SK-N-SH treated with all-trans-retinoic acid at 6 μM for 48 hours (cell line): ENCODE results near the gene SMIM8.
"Not testable (repeated sequence)": the region's sequence is repeated elsewhere in the genome, so short reads cannot be mapped to it uniquely, and the experiment has no call there.

ENCODE experiments used
- ATAC-seq: fragments of 200-7000 bp; cut with Tn5 transposase; 3 replicates; pipeline ENCODE4 v1.9.1; 2020; ENCODE audit warnings: mild to moderate bottlenecking, moderate library complexity
- BACH2 ChIP-seq: fragments of 250-450 bp; sonication (Bioruptor Pico); IDR thresholded peaks from 2 replicates; pipeline ENCODE4 v1.9.0; 2021; ENCODE audit warnings: mild to moderate bottlenecking, borderline replicate concordance
- CREB5 ChIP-seq: fragments of 250-450 bp; sonication (Bioruptor Pico); IDR thresholded peaks from 2 replicates; pipeline ENCODE4 v1.5.1; 2020; ENCODE audit warnings: low read depth, mild to moderate bottlenecking, moderate library complexity
- CSDC2 ChIP-seq: fragments of 250-450 bp; sonication (Bioruptor Pico); IDR thresholded peaks from 2 replicates; pipeline ENCODE4 v1.5.0; 2020; ENCODE audit warnings: mild to moderate bottlenecking, moderate library complexity
- GLIS3 ChIP-seq: fragments of 250-450 bp; sonication (Bioruptor Pico); IDR thresholded peaks from 2 replicates; pipeline ENCODE4 v1.5.0; 2020; ENCODE audit warnings: mild to moderate bottlenecking, moderate library complexity
- ISL1 ChIP-seq: fragments of 250-450 bp; sonication (Bioruptor Pico); IDR thresholded peaks from 2 replicates; pipeline ENCODE4 v2.1.2; 2022; ENCODE audit warnings: mild to moderate bottlenecking, moderate library complexity
- OSR1 ChIP-seq: fragments of 250-450 bp; sonication (Bioruptor Pico); IDR thresholded peaks from 2 replicates; pipeline ENCODE4 v1.8.0; 2022; ENCODE audit warnings: moderate library complexity, mild to moderate bottlenecking, inconsistent platforms
- PATZ1 ChIP-seq: fragments of 250-450 bp; sonication (Bioruptor Pico); IDR thresholded peaks from 2 replicates; pipeline ENCODE4 v1.8.0; 2020; ENCODE audit warnings: mild to moderate bottlenecking, moderate library complexity, borderline replicate concordance
- PPARA ChIP-seq: fragments of 250-450 bp; sonication (Bioruptor Pico); IDR thresholded peaks from 2 replicates; pipeline ENCODE4 v1.5.0; 2020; ENCODE audit warnings: mild to moderate bottlenecking, borderline replicate concordance
- RARB ChIP-seq: fragments of 250-450 bp; sonication (Bioruptor Pico); IDR thresholded peaks from 2 replicates; pipeline ENCODE4 v1.8.0; 2021; ENCODE audit warnings: mild to moderate bottlenecking, moderate library complexity
- SNAI2 ChIP-seq: fragments of 250-450 bp; sonication (Bioruptor Pico); IDR thresholded peaks from 2 replicates; pipeline ENCODE4 v1.5.0; 2020; ENCODE audit warnings: mild to moderate bottlenecking, moderate library complexity
- TOX ChIP-seq: fragments of 250-450 bp; sonication (Bioruptor Pico); IDR thresholded peaks from 2 replicates; pipeline ENCODE4 v1.8.0; 2021; ENCODE audit warnings: mild to moderate bottlenecking, moderate library complexity, borderline replicate concordance
- ZC3H10 ChIP-seq: fragments of 250-450 bp; sonication (Bioruptor Pico); IDR thresholded peaks from 2 replicates; pipeline ENCODE4 v1.5.1; 2021; ENCODE audit warnings: mild to moderate bottlenecking, moderate library complexity
- ZFP3 ChIP-seq: fragments of 250-450 bp; sonication (Bioruptor Pico); IDR thresholded peaks from 2 replicates; pipeline ENCODE4 v1.5.0; 2020; ENCODE audit warnings: mild to moderate bottlenecking, moderate library complexity
- ZFP30 ChIP-seq: fragments of 450-650 bp; formaldehyde crosslinking; IDR thresholded peaks from 2 replicates; pipeline ENCODE4 v1.5.0; 2022; ENCODE audit warnings: mild to moderate bottlenecking, moderate library complexity
- ZNF70 ChIP-seq: fragments of 450-650 bp; formaldehyde crosslinking; IDR thresholded peaks from 2 replicates; pipeline ENCODE4 v1.5.0; 2020; ENCODE audit warnings: mild to moderate bottlenecking, moderate library complexity
- ZNF8 ChIP-seq: fragments of 450-650 bp; formaldehyde crosslinking; IDR thresholded peaks from 2 replicates; pipeline ENCODE4 v1.5.0; 2020; ENCODE audit warnings: mild to moderate bottlenecking, moderate library complexity
- TF ChIP-seq, protein P1 (sequence below): fragments of 250-450 bp; sonication (Bioruptor Pico); IDR thresholded peaks from 2 replicates; pipeline ENCODE4 v1.5.1; 2021; ENCODE audit warnings: mild to moderate bottlenecking, moderate library complexity
- TF ChIP-seq, protein P2 (sequence below): fragments of 250-450 bp; sonication (Bioruptor Pico); IDR thresholded peaks from 2 replicates; pipeline ENCODE4 v1.8.0; 2021; ENCODE audit warnings: low read depth, mild to moderate bottlenecking, moderate library complexity, borderline replicate concordance

SMIM8 gene

GRCh38 chr6:87291883-87292282, 30.5 kb upstream of the SMIM8 start:
- no peak for TF ChIP-seq ZNF70 (CRISPR knock-in tag)
- TF ChIP-seq ZFP3: no peak
- no peak for TF ChIP-seq CREB5 (CRISPR knock-in tag)
- no peak for TF ChIP-seq ISL1 (CRISPR knock-in tag)
- TF ChIP-seq SNAI2: no peak
- TF ChIP-seq PATZ1 (CRISPR knock-in tag): no peak
- TF ChIP-seq, all 23 proteins: peak for 0
- ATAC-seq: no peak

DNA sequence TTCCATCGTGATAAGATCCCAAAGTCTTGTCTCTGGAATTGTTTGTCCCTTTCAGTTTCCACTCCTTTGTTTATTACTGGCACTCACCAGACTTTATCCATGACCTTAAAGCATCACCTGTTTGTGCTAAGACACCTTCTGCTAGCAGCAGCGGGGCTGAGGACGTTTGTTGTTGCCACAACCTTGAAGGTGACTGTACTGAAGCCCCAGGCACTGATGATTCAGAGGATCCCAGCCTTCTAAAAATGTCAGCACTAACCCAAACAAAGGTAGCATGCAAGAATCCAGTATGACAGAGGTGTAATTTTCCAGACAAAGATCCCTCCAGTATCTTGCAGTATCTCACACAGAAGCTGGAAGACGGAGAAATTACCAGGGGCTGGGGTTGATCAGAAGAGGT, 28.9 kb upstream of the SMIM8 start:
- no peak for ATAC-seq
- TF ChIP-seq BACH2 (no peak), TOX (CRISPR knock-in tag) (no peak), ZNF70 (CRISPR knock-in tag) (no peak), GLIS3 (no peak), ZFP30 (CRISPR knock-in tag) (no peak), ZC3H10 (CRISPR knock-in tag) (no peak), ISL1 (CRISPR knock-in tag) (no peak), ZNF8 (no peak), ZFP3 (no peak)
- TF ChIP-seq, protein P1, sequence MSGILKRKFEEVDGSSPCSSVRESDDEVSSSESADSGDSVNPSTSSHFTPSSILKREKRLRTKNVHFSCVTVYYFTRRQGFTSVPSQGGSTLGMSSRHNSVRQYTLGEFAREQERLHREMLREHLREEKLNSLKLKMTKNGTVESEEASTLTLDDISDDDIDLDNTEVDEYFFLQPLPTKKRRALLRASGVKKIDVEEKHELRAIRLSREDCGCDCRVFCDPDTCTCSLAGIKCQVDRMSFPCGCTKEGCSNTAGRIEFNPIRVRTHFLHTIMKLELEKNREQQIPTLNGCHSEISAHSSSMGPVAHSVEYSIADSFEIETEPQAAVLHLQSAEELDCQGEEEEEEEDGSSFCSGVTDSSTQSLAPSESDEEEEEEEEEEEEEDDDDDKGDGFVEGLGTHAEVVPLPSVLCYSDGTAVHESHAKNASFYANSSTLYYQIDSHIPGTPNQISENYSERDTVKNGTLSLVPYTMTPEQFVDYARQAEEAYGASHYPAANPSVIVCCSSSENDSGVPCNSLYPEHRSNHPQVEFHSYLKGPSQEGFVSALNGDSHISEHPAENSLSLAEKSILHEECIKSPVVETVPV (CRISPR knock-in tag): no peak
- TF ChIP-seq, all 23 proteins: peak for 0

- TF ChIP-seq ZFP3: no peak
- TF ChIP-seq TOX (CRISPR knock-in tag): no peak
- no peak for TF ChIP-seq ZFP30 (CRISPR knock-in tag)
- TF ChIP-seq PATZ1 (CRISPR knock-in tag): no peak
- no peak for TF ChIP-seq CSDC2 (CRISPR knock-in tag)
- TF ChIP-seq, protein P2, sequence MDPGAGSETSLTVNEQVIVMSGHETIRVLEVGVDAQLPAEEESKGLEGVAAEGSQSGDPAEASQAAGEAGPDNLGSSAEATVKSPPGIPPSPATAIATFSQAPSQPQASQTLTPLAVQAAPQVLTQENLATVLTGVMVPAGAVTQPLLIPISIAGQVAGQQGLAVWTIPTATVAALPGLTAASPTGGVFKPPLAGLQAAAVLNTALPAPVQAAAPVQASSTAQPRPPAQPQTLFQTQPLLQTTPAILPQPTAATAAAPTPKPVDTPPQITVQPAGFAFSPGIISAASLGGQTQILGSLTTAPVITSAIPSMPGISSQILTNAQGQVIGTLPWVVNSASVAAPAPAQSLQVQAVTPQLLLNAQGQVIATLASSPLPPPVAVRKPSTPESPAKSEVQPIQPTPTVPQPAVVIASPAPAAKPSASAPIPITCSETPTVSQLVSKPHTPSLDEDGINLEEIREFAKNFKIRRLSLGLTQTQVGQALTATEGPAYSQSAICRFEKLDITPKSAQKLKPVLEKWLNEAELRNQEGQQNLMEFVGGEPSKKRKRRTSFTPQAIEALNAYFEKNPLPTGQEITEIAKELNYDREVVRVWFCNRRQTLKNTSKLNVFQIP (CRISPR knock-in tag): no peak
- no peak for TF ChIP-seq CREB5 (CRISPR knock-in tag)
- no peak for TF ChIP-seq RARB
- no peak for TF ChIP-seq OSR1 (CRISPR knock-in tag)
- TF ChIP-seq PPARA (CRISPR knock-in tag): no peak
- no peak for TF ChIP-seq ZNF8
- TF ChIP-seq, protein P1 (CRISPR knock-in tag): no peak
- ATAC-seq: no peak
Observed at GRCh38 chr6:87297119-87297518, 25.3 kb upstream of the SMIM8 start.

GRCh38 chr6:87301277-87301676, 21.1 kb upstream of the SMIM8 start:
- not testable (repeated sequence) for ATAC-seq
